GM19025 (cell line): ENCODE measurements around the gene NFX1.

Experiments
- ATAC-seq: cut with Tn5 transposase; IDR thresholded peaks from one replicate; pipeline ENCODE4 v1.9.1; 2021; ENCODE audit warnings: mild to moderate bottlenecking, low read depth, moderate library complexity; ENCODE audit not compliant: unreplicated experiment

The NFX1 gene

GRCh38 chr9:33290247-33291030 is at the start of gene NFX1:
TSS of gene NFX1 (plus strand) at chr9:33290516. CDS start at chr9:33290573, 57 bp downstream.
- ATAC-seq, result peak; percentile 88

GRCh38 chr9:33241298-33241697 is 49.0 kb upstream of the NFX1 start:
- ATAC-seq, result no peak

DNA sequence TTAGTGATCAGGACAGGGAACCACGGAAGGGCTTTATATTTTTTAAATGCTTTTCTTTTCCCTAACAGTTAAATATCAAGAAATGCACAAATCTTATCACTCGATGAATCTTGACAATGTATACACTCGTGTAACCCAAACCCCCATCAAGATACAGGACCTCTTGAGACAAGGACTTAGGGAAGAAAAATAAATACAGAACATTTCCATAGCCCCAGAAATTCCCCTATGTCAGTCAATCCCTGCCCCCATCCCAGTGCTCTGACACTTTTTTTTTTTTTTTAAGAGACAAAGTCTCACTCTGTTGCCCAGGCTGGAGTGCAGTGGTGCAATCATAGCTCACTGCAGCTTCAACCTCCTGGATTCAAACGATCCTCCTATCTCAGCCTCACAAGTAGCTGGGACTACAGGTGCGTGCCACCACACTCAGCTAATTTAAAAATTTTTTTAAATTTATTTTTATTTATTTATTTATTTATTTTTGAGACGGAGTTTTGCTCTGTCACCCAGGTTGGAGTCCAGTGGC is 47.6 kb upstream of the NFX1 start:
- ATAC-seq, result no peak

GRCh38 chr9:33244137-33244784 is 46.1 kb upstream of the NFX1 start:
- ATAC-seq, result no peak

- ATAC-seq, result no peak
Measured at GRCh38 chr9:33245341-33245740, 45.0 kb upstream of the NFX1 start.

- no peak for ATAC-seq
Measured at GRCh38 chr9:33246269-33246860, 44.0 kb upstream of the NFX1 start.

GRCh38 chr9:33248606-33249005 is 41.7 kb upstream of the NFX1 start:
- ATAC-seq, result no peak

- ATAC-seq, result peak; percentile 59
Measured at GRCh38 chr9:33249087-33249658, 41.1 kb upstream of the NFX1 start.

DNA sequence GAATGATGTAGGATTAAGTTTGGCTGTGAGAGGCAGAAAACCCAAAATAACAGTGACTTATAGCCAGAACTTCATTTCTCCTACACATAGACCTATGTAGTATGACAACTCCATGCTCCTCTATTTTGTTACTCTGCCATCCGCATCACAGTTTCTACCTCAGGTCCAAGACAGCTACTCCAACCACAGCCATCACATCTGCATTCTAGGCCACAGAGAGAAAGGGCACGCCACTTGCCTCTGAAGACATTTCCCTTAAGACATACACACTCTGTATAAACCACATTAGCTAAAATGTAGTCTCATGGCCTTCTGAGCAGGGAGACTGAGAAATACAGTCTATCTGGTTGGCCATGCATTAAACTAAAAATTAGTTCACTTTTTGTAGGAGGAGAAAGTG is 40.3 kb upstream of the NFX1 start:
- ATAC-seq, result no peak

GRCh38 chr9:33250458-33250995 is 39.8 kb upstream of the NFX1 start:
- ATAC-seq, result no peak

GRCh38 chr9:33254211-33254610 is 36.1 kb upstream of the NFX1 start:
- no peak for ATAC-seq

- ATAC-seq, result no peak
Measured at GRCh38 chr9:33255014-33255413, 35.3 kb upstream of the NFX1 start.

GRCh38 chr9:33255471-33255870 is 34.8 kb upstream of the NFX1 start:
- no peak for ATAC-seq

DNA sequence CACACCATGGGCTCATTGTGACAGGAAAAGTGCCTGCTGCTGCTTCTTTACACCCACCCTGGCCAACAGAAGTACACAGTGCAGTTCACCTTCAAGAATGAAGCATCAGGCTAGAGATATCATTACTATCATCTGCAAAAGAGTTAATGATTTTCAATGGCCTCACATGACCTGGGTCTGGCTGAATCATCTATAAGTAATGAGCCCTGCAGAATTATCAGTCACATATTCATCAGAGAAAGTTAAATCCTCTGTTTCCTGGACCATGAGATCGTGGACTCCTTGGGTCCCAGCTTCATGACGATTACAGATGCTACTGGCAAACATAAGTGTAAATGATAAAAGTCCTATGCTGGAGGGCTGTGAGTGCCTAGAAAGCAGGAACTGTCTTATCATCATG is 34.1 kb upstream of the NFX1 start:
- ATAC-seq, result no peak

DNA sequence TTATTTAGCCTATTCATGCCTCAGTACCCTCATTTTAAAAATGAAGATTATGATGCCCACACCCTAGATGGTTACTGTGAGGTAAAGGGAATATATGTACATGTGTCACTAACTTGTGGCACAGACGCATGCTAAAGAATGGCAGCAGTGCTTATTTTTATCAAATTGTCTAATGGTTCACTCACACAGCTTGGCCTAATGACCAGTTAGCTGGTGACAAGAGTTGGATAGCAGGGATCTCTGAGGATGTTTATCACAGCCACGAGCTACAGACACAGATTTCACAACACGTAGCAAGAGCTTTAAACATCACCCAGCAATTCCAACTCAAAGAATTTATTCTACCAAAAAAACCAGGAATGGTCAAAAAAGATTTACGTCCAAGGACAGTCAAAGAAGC is 33.0 kb upstream of the NFX1 start:
- ATAC-seq, result no peak

- no peak for ATAC-seq
Measured at GRCh38 chr9:33260372-33260771, 29.9 kb upstream of the NFX1 start.

- ATAC-seq, result no peak
Measured at GRCh38 chr9:33263131-33264002, 26.9 kb upstream of the NFX1 start.

DNA sequence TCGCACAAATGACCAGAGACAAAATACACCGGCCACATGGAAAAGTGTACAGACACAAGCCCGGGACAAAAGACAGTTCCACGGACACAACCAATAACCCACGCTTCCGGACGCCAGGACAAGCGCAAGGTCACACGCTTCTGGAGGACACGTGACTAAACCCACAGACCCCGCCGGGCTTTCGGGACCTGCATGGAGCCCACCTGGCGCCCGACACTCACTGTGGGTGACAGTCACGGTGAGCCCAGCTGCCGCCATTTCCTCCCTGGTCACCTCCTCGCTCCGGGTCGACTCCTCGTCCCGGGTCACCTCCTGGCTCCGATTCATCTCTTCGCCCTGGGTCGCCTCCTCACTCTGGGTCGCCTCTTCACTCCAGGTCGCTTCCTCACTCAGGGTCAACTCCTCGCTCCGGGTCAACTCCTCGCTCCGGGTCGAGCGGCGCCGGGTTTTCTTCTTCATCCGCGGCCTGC is 26.3 kb upstream of the NFX1 start:
- ATAC-seq, result peak; percentile 21

DNA sequence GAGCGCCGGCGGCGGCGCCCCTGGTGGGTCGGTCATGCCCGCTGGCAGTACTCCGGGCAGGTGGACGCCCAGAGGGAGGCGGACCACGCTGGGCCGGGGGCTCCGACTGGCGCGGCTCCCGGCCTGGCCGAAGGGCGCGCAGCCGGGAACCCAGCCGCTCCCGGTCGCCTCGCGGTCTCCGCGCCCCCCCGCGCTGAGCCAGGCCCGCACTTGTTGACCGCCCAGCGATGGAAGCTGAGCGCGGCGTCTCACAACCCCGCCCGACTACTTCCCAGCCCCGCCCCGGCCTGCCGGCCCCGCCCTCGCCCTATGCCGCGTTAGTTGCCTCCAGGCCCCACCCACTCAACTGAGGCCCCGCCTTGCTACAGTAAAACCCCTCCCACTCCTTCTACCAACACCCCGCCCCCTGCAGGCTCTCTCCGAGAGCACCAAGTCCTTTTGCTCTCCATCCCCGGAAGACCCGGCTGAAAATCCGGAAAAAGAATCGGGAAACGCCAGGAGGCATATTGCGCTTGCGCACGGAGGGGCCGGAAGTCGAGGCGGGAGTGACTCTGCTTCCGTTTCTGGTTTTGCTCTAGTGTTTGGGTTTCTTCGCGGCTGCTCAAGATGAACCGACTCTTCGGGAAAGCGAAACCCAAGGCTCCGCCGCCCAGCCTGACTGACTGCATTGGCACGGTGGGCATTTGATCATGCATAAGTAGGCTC is 25.7 kb upstream of the NFX1 start, which contains the start of the genes BAG1 and CHMP5:
BAG1 (minus strand) TSS at position 236 of the 705 bp plus-strand sequence.
CHMP5 (plus strand) TSS at position 577 of the 705 bp plus-strand sequence; CDS start at position 607, 30 bp downstream.
- ATAC-seq, result peak; percentile 85
